ENCODE results near the gene R3HCC1L.
A peak's percentile ranks its signal among the peaks of the same experiment; 100 is the strongest.
"Not testable (repeated sequence)": the region's sequence is repeated elsewhere in the genome, so short reads cannot be mapped to it uniquely, and the experiment has no call there.

The R3HCC1L gene

DNA sequence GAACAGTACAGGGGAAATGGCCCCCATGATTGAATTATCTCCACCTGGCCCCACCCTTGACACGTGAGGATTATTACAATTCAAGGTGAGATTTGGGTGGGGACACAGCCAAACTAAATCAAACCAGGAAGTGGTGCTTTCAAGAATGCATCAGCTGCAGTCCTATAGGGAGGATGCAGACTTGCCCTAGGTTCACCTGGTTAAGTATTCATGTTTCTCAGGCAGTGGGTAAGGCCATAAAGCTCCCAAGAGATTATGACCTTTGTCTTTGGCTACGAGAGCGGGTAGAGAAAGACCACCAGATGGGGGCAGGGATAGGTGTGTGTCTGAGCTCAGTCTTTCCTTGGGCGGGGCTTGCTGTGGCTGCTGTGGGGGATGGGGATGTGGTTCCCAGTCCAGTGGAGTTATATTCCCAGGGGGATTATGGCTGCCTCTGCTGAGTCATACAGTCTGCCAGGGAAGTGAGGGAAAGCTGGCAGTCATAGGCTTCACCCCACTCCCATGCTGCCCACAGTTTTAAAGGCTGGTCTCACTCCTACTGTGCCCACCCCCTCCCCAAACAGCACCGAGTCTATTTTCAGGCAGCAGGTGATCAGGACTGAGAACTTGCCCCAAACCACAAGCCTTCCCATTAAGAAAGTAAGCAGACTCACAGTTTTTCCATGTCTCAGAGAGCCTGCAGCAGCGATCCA lies 8.4 kb upstream of the R3HCC1L start (continued):
- TF ChIP-seq PRDM6 (tag by site-specific recombination; IDR thresholded peaks at IDR 0.05) (no peak), ZNF138 (tag by site-specific recombination; IDR thresholded peaks at IDR 0.05; ENCODE audit: borderline replicate concordance) (no peak)

GRCh38 chr10:98128802-98129201 lies 5.7 kb upstream of the R3HCC1L start:
- ChIA-PET CTCF (interaction anchor here (0.6 kb wide), 2 partner anchors 1278 to 1584 kb away, joined by 3 to 4 read pairs; no protein-coding TSS in a partner anchor), POLR2A (no interaction called here)
- Histone ChIP-seq H3K36me3 (ENCODE audit: control insufficient read depth in 2 of 2, insufficient read depth in 1 of 2, low read length in 2 of 2) (no peaks in the 10 kb centered on the region), H3K9me3 (ENCODE audit: control insufficient read depth, insufficient read depth, low read depth, low read length) (no peaks in the 10 kb centered on the region), H3K27ac (ENCODE audit: extremely low read depth, low read depth, low read length) (no peak overlapping the region), H3K4me3 (ENCODE audit: low read depth, low read length) (no peak overlapping the region), H3K4me1 (ENCODE audit: control insufficient read depth, insufficient read depth, low read length) (no peaks in the 10 kb centered on the region)
- TF ChIP-seq ZNF341 (tag by site-specific recombination; IDR thresholded peaks at IDR 0.05; ENCODE audit: low read depth) (no peak), ZNF677 (tag by site-specific recombination; IDR thresholded peaks at IDR 0.05) (no peak), SCRT2 (tag by site-specific recombination; IDR thresholded peaks at IDR 0.05) (peak; percentile 89), SCRT1 (tag by site-specific recombination; IDR thresholded peaks at IDR 0.05; ENCODE audit: borderline replicate concordance) (peak; percentile 38; the same call in 1 of the 2 replicates)

DNA sequence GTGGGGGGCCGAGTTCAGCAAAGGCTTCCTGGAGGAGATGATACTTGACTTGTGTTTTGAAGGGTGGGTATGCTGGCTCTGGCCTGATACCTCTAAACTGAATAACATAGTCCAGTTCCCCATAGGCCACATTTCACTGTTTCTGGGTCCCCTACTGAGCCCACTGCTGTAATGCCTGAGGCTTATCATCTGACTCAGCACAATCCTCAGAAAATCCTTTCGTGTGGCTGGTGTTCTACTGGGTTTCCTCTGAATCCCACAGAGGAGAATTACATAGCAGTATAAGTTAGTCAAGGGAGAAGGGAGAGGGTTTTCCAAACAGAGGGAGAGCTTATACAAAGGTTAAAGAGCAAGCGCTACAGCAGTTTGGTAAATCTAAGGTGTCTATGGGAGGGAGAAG lies 2.8 kb upstream of the R3HCC1L start:
- no peak overlapping the region for H3K4me3 ChIP-seq (ENCODE audit: low read depth, low read length)
- ChIA-PET CTCF (interaction anchor here (0.6 to 1.0 kb wide), 3 partner anchors 39 to 906 kb away, joined by 3 to 4 read pairs (median 3); no protein-coding TSS in a partner anchor), POLR2A (no interaction called here)
- H3K9me3 ChIP-seq (ENCODE audit: control insufficient read depth, insufficient read depth, low read depth, low read length): no peaks in the 10 kb centered on the region
- no peak for TF ChIP-seq ZNF518A (tag by site-specific recombination; conservative IDR thresholded peaks at IDR 0.05; ENCODE audit: low read depth)
- H3K36me3 ChIP-seq (ENCODE audit: control insufficient read depth in 2 of 2, insufficient read depth in 1 of 2, low read length in 2 of 2): no peaks in the 10 kb centered on the region
- H3K27ac ChIP-seq (ENCODE audit: extremely low read depth, low read depth, low read length): no peak overlapping the region
- H3K4me1 ChIP-seq (ENCODE audit: control insufficient read depth, insufficient read depth, low read length): 0 out of 2 replicates have a peak, but pooled peaks cover 4% of the 10 kb centered on the region

- POLR2A ChIA-PET; H3K9me3 ChIP-seq (ENCODE audit: control insufficient read depth, insufficient read depth, low read depth, low read length); H3K4me3 ChIP-seq (ENCODE audit: low read depth, low read length); H3K4me1 ChIP-seq (ENCODE audit: control insufficient read depth, insufficient read depth, low read length); H3K36me3 ChIP-seq (ENCODE audit: control insufficient read depth in 2 of 2, insufficient read depth in 1 of 2, low read length in 2 of 2); CTCF ChIA-PET; H3K27ac ChIP-seq (ENCODE audit: extremely low read depth, low read depth, low read length): not testable (repeated sequence)
Observed at GRCh38 chr10:98133075-98133752, 1.2 kb upstream of the R3HCC1L start.

Measured in HEK293 (cell line).